Body of pancreas (tissue), 4 donors: Measurements from ENCODE around the gene NEGR1. TPM values are rescaled to one million over a fixed set of nuclear protein-coding genes. Genes with fewer than 3 reads are reported as not detected.

ENCODE experiments used
- ATAC-seq: fragments of 150-250 bp; one replicate; pipeline ENCODE4 v1.9.1; 2016
- DNase-seq, 4 donors: peaks; one replicate each; pipeline ENCODE4 v3.0.0-alpha.2; 2019
- H3K27ac ChIP-seq, 4 donors: fragments of 200-600 bp; sonication (generic); 1 replicate in 3 of 4; 2 replicates in 1 of 4; pipeline versions ENCODE4 v1.5.1 to v1.6.1; 2016 to 2019; ENCODE audit warnings: mild to moderate bottlenecking in 1 of 4, mixed read lengths in 1 of 4, moderate library complexity in 1 of 4
- H3K27me3 ChIP-seq, 2 donors: fragments of 200-600 bp; sonication (generic); one replicate each; pipeline ENCODE4 v1.6.0; 2016; ENCODE audit warnings: mild to moderate bottlenecking in 1 of 2
- H3K36me3 ChIP-seq, 2 donors: fragments of 200-600 bp; sonication (generic); replicated peaks in 1 of 2; 2 replicates each; pipeline ENCODE4 v1.5.1; 2016; ENCODE audit warnings: low read depth in 2 of 2; ENCODE audit not compliant: insufficient read depth in 1 of 2
- H3K4me1 ChIP-seq: fragments of 200-600 bp; sonication (generic); one replicate; pipeline ENCODE4 v1.6.0; 2016
- H3K4me3 ChIP-seq, 2 donors: fragments of 200-600 bp; sonication (generic); 1 replicate in 1 of 2; 2 replicates in 1 of 2; pipeline ENCODE4 v1.5.1; 2016 to 2019
- H3K9me3 ChIP-seq, 3 donors: fragments of 200-600 bp; sonication (generic); 1 replicate in 2 of 3; 2 replicates in 1 of 3; pipeline ENCODE4 v1.5.1; 2016
- POLR2A ChIP-seq, 3 donors: fragments of 450-650 bp; IDR thresholded peaks; one replicate each; pipeline ENCODE4 v1.6.1; 2016; ENCODE audit warnings: antibody characterized with exemption in 3 of 3, mild to moderate bottlenecking in 2 of 3
- WGBS, 2 donors: methylation state at CpG; one replicate each; pipeline ENCODE4 v1.1.5; 2017; 5-methylcytosine and 5-hydroxymethylcytosine counted together
- intact Hi-C: fragments of 100-400 bp; cut with DNase I; formaldehyde crosslinking; loops from one replicate; pipeline ENCODE4 v1.15.1; 2023
- total RNA-seq, 2 donors: library from RNA; depleted of rRNA; stranded (reverse); fragments of >200 nt; gene quantifications; one replicate each; pipeline ENCODE4 v1.1.0, GENCODE V29; 2016
- TF ChIP-seq, protein P1 (sequence below), 7 experiments: fragments of 450-650 bp in 4 of 7; fragments of 200-600 bp in 3 of 7; sonication (generic) in 3 of 7; IDR thresholded peaks; one replicate each; pipeline ENCODE4 v1.5.1; 2016 to 2019; ENCODE audit warnings: antibody characterized with exemption in 7 of 7

The NEGR1 gene
- total RNA-seq, 2 donors from 2014 or later = 6.3 to 9.6 TPM

DNA sequence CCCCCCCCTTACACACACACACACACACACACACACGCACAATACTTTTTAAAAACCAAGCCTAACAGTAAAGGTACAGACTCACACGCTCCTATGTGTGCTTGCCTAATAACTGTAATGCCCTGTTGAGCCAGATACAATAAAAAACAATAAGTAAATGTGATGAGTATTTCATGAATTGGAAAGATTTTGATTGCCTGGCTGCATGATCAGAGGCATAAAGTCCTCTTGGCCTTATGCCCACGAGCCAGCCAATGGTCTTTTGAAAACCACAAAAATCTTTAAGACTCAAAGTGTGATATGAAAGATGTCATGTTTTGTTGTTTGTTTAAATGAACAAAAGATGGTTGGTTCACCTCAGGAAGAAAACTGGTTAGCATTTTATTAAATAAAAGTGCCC, 759.6 kb downstream of the NEGR1 start:
- H3K27me3 ChIP-seq = no peaks in the 10 kb centered on the region
- H3K27ac ChIP-seq = no peak overlapping the region
- no peaks in the 10 kb centered on the region for H3K36me3 ChIP-seq
- no peak for ATAC-seq
- no peak for TF ChIP-seq POLR2A (IDR thresholded peaks at IDR 0.05)
- TF ChIP-seq, protein P1, sequence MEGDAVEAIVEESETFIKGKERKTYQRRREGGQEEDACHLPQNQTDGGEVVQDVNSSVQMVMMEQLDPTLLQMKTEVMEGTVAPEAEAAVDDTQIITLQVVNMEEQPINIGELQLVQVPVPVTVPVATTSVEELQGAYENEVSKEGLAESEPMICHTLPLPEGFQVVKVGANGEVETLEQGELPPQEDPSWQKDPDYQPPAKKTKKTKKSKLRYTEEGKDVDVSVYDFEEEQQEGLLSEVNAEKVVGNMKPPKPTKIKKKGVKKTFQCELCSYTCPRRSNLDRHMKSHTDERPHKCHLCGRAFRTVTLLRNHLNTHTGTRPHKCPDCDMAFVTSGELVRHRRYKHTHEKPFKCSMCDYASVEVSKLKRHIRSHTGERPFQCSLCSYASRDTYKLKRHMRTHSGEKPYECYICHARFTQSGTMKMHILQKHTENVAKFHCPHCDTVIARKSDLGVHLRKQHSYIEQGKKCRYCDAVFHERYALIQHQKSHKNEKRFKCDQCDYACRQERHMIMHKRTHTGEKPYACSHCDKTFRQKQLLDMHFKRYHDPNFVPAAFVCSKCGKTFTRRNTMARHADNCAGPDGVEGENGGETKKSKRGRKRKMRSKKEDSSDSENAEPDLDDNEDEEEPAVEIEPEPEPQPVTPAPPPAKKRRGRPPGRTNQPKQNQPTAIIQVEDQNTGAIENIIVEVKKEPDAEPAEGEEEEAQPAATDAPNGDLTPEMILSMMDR (IDR thresholded peaks at IDR 0.05) = no peak
- H3K4me1 ChIP-seq = no peaks in the 10 kb centered on the region
- no peaks in the 10 kb centered on the region for H3K9me3 ChIP-seq
- no peak for DNase-seq
- 72 to 75% methylated on average over 3 of the region's 3 CpGs for WGBS, 2 donors
- intact Hi-C loops = no loop called here
- no peak overlapping the region for H3K4me3 ChIP-seq

DNA sequence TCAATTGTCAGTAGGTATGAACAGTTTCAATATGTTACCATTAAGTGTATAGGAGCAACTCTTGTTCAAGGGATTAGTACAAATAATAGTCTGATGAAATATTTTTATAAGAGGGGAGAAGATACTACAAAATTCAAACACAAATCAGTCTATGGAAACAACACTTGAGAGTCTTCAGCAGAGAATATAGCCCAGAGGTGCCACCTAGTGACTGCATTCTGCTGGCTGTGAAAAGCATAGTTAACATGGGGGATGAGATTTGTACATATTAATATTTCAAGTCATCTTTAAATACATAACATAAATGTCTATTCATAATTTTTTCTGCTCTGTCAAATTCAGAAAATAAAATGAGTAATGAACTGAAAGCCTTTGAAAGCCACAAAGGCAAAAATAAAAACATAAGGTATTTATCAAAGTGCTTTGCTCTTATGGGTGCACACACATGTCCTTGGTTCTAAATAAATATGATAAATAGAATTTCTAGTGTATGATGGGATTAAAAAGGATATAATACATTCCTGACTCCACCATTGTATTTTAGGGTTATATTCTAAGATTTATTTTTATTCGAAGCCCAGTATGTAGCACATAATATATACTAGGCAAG, 760.6 kb downstream of the NEGR1 start:
- intact Hi-C loops = no loop called here
- Histone ChIP-seq H3K36me3 (no peaks in the 10 kb centered on the region), H3K9me3 (no peaks in the 10 kb centered on the region), H3K4me3 (no peak overlapping the region), H3K27ac (no peak overlapping the region), H3K4me1 (no peaks in the 10 kb centered on the region), H3K27me3 (no peaks in the 10 kb centered on the region)
- ATAC-seq (no peak), DNase-seq (peak; percentile 16 to 54 (median 34))
- WGBS, 2 donors = 84 to 92% methylated on average over 1 of the region's 1 CpG
- no peak for TF ChIP-seq POLR2A (IDR thresholded peaks at IDR 0.05)
- TF ChIP-seq, protein P1 (IDR thresholded peaks at IDR 0.05) = peak; percentile 20 to 50 (median 31)

DNA sequence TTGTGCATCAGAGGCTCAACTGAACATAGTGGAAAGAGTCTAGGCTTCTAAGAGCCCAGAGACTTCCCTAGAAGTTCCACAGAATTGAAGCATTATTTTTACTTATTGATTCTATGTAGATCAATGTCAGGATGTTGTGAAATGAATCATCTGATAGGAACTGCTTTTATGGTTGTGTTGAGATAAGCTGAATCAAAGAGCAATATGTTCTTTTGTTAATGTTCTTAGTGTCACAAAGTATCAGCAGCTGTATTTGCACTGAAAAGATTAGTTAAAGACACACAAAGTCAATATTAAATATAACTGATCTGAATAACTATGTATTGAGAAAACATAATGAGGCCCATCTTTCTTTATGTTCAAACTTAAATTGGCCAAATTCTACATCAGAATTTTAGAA, 770.8 kb downstream of the NEGR1 start:
- H3K4me1 ChIP-seq = no peaks in the 10 kb centered on the region
- H3K27me3 ChIP-seq = no peaks in the 10 kb centered on the region
- ATAC-seq (no peak), DNase-seq (no peak)
- intact Hi-C loops = no loop called here
- H3K9me3 ChIP-seq = no peaks in the 10 kb centered on the region
- H3K27ac ChIP-seq = no peak overlapping the region
- no peaks in the 10 kb centered on the region for H3K36me3 ChIP-seq
- H3K4me3 ChIP-seq = no peak overlapping the region
- TF ChIP-seq, protein P1 (IDR thresholded peaks at IDR 0.05) = no peak
- no peak for TF ChIP-seq POLR2A (IDR thresholded peaks at IDR 0.05)

DNA sequence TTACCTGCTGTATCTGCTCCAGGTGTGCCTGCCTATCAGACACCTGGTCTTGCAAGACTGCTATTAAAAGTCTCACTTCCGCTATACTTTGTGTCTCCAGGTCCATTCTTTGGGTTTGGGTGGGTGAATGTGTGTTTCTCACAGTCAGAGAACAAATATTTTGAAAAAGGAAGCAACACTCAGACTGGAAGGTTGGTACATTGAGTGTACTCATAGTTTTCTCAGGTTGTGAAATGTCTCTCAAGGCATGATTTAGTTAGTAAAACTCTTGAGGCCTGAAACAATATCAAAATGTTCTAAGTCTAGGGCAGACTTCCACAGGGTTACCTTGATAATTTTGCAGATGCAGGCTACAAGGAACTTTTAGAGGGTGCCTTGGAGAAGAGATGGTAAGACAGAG, 771.6 kb downstream of the NEGR1 start:
- H3K36me3 ChIP-seq = no peaks in the 10 kb centered on the region
- DNase-seq = no peak
- H3K4me1 ChIP-seq = no peaks in the 10 kb centered on the region
- H3K27me3 ChIP-seq = no peaks in the 10 kb centered on the region
- H3K9me3 ChIP-seq = no peaks in the 10 kb centered on the region
- intact Hi-C loops = no loop called here
- TF ChIP-seq, protein P1 (IDR thresholded peaks at IDR 0.05) = no peak
- TF ChIP-seq POLR2A (IDR thresholded peaks at IDR 0.05) = no peak
- no peak overlapping the region for H3K4me3 ChIP-seq
- H3K27ac ChIP-seq = no peak overlapping the region
- ATAC-seq = no peak
- 81 to 88% methylated on average over 1 of the region's 1 CpG for WGBS, 2 donors

DNA sequence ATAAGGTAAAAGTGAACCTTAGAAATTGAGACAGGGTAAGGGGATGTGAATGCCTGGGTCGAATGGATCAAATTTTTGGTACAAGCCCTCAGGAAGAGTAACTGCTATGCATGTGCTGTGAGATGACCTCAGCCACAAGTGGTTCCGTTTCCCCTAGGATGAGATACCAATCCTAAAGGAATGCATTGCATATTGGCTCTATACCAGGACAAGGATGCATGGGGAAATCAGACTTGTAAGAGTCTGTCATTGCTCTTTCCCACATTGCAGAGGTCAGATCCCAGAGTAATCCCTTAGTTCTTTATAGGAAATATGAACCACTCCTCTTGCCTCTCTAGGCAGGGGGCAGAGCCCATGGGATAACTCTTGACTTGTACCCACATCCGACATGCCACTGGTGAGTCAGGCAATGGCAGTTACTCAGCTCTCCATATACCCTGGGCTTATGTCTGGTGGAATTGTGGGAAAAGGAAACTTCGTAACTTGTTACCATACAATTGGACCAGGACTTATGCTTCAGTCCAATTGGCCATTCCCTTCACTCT, 773.2 kb downstream of the NEGR1 start:
- Histone ChIP-seq H3K27me3 (no peaks in the 10 kb centered on the region), H3K4me1 (no peaks in the 10 kb centered on the region), H3K4me3 (no peak overlapping the region), H3K27ac (no peak overlapping the region), H3K9me3 (no peaks in the 10 kb centered on the region), H3K36me3 (no peaks in the 10 kb centered on the region)
- 65 to 74% methylated on average over 4 of the region's 4 CpGs for WGBS, 2 donors
- ATAC-seq = no peak
- no peak for DNase-seq
- TF ChIP-seq POLR2A (IDR thresholded peaks at IDR 0.05) = no peak
- TF ChIP-seq, protein P1 (IDR thresholded peaks at IDR 0.05) = no peak
- intact Hi-C loops = no loop called here
